WTC11 (cell line): Measurements from ENCODE around the gene CNPY3.

Source experiments
- JUN ChIP-seq: sonication (generic); formaldehyde crosslinking; IDR thresholded peaks from 2 replicates; pipeline ENCODE4 v1.8.0; 2023; ENCODE audit warnings: mild to moderate bottlenecking, missing genetic modification reagents
- TF ChIP-seq, protein P1 (sequence below): fragments of 200-600 bp; IDR thresholded peaks from 2 replicates; pipeline ENCODE4 v1.8.0; 2022; ENCODE audit warnings: antibody characterized with exemption
- TF ChIP-seq, protein P2 (sequence below): sonication (generic); formaldehyde crosslinking; IDR thresholded peaks from 2 replicates; pipeline ENCODE4 v1.8.1; 2022; ENCODE audit warnings: low read depth, mild to moderate bottlenecking, moderate library complexity, missing genetic modification reagents, borderline replicate concordance
- TF ChIP-seq, protein P3 (sequence below): sonication (generic); formaldehyde crosslinking; IDR thresholded peaks from 2 replicates; pipeline ENCODE4 v1.8.0; 2022; ENCODE audit warnings: mild to moderate bottlenecking, missing genetic modification reagents

DNA sequence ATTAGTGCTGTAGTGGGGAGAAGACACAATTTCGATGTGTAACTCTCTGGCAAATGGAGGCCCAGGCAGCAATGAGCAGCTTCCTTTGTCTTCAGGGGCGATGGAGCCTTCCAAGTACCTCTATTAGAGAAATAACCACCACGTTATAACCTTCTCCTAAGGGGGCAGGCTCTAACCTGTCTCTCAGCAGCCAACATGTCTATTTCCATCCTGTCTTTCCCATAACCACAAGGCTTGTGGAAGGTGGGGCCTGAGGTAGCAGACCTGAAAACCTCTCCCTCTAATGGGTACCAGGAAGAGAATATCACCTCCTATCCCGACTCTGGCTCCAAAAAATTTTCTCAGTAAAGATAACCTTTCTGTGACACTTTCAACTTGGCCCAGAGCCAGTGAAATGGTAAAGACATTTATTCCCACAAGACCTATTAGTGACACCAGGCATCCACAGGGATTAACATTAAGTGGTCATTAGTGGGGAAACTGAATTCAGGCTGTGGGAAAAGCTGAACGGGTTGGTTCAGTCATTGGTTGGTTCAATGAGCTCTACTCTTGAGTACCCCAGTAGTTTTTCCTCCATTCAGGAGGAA is 45.7 kb downstream of the CNPY3 start:
- TF ChIP-seq, protein P1, sequence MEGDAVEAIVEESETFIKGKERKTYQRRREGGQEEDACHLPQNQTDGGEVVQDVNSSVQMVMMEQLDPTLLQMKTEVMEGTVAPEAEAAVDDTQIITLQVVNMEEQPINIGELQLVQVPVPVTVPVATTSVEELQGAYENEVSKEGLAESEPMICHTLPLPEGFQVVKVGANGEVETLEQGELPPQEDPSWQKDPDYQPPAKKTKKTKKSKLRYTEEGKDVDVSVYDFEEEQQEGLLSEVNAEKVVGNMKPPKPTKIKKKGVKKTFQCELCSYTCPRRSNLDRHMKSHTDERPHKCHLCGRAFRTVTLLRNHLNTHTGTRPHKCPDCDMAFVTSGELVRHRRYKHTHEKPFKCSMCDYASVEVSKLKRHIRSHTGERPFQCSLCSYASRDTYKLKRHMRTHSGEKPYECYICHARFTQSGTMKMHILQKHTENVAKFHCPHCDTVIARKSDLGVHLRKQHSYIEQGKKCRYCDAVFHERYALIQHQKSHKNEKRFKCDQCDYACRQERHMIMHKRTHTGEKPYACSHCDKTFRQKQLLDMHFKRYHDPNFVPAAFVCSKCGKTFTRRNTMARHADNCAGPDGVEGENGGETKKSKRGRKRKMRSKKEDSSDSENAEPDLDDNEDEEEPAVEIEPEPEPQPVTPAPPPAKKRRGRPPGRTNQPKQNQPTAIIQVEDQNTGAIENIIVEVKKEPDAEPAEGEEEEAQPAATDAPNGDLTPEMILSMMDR = no peak
- TF ChIP-seq, protein P2, sequence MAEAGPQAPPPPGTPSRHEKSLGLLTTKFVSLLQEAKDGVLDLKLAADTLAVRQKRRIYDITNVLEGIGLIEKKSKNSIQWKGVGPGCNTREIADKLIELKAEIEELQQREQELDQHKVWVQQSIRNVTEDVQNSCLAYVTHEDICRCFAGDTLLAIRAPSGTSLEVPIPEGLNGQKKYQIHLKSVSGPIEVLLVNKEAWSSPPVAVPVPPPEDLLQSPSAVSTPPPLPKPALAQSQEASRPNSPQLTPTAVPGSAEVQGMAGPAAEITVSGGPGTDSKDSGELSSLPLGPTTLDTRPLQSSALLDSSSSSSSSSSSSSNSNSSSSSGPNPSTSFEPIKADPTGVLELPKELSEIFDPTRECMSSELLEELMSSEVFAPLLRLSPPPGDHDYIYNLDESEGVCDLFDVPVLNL (CRISPR knock-in tag) = no peak
- TF ChIP-seq, protein P3, sequence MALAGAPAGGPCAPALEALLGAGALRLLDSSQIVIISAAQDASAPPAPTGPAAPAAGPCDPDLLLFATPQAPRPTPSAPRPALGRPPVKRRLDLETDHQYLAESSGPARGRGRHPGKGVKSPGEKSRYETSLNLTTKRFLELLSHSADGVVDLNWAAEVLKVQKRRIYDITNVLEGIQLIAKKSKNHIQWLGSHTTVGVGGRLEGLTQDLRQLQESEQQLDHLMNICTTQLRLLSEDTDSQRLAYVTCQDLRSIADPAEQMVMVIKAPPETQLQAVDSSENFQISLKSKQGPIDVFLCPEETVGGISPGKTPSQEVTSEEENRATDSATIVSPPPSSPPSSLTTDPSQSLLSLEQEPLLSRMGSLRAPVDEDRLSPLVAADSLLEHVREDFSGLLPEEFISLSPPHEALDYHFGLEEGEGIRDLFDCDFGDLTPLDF (CRISPR knock-in tag) = no peak
- TF ChIP-seq JUN (CRISPR knock-in tag) = no peak
